Measurements from ENCODE around the gene CEACAM20. TPM values are rescaled to one million over a fixed set of nuclear protein-coding genes. Genes with fewer than 3 reads are reported as not detected.
A peak's percentile ranks its signal among the peaks of the same experiment; 100 is the strongest.

CEACAM20 gene
- total RNA-seq, 2 donors from 2014 or later = not detected

- Histone ChIP-seq H3K9ac (ENCODE audit: extremely low read depth, low read length, poor library complexity, severe bottlenecking) (no peak overlapping the region), H3K9me3 (ENCODE audit: control insufficient read depth, low read length) (peaks cover 14% of the 10 kb centered on the region), H3K4me3 (ENCODE audit: low read length) (no peak overlapping the region), H3K36me3 (ENCODE audit: control insufficient read depth, insufficient read depth, low read length) (no peaks in the 10 kb centered on the region), H3K27me3 (ENCODE audit: control insufficient read depth, insufficient read depth, low read length, poor library complexity, severe bottlenecking) (no peaks in the 10 kb centered on the region), H3K4me1 (ENCODE audit: control insufficient read depth, insufficient read depth, low read length) (no peaks in the 10 kb centered on the region), H3K27ac (ENCODE audit: low read depth, low read length) (no peak overlapping the region)
- Mint-ChIP-seq H3K4me1 (no peaks in the 10 kb centered on the region), H3K27ac (no peak overlapping the region), H3K36me3 (ENCODE audit: low read depth) (no peaks in the 10 kb centered on the region), H3K27me3 (ENCODE audit: insufficient read depth) (peaks cover 55% of the 10 kb centered on the region), H3K9me3 (peaks cover 9% of the 10 kb centered on the region), H3K4me3 (no peak overlapping the region)
- DNase-seq = no peak
- WGBS, 2 experiments (ENCODE audit: insufficient coverage in 1 of 2, insufficient read length in 1 of 2) = 52 to 77% methylated on average over 5 to 6 of the region's 6 CpGs
- no peak for TF ChIP-seq CTCF (conservative IDR thresholded peaks at IDR 0.05)
Observed at GRCh38 chr19:44530777-44531176, 1.3 kb upstream of the CEACAM20 start.

- H3K4me1 ChIP-seq (ENCODE audit: control insufficient read depth, insufficient read depth, low read length) = no peaks in the 10 kb centered on the region
- H3K9me3 ChIP-seq (ENCODE audit: control insufficient read depth, low read length) = no peaks in the 10 kb centered on the region
- Mint-ChIP-seq H3K9me3 (peaks cover 3% of the 10 kb centered on the region), H3K4me1 (no peaks in the 10 kb centered on the region), H3K36me3 (ENCODE audit: low read depth) (no peaks in the 10 kb centered on the region), H3K27me3 (ENCODE audit: insufficient read depth) (peaks cover 51% of the 10 kb centered on the region), H3K4me3 (no peak overlapping the region), H3K27ac (no peak overlapping the region)
- no peaks in the 10 kb centered on the region for H3K27me3 ChIP-seq (ENCODE audit: control insufficient read depth, insufficient read depth, low read length, poor library complexity, severe bottlenecking)
- H3K27ac ChIP-seq (ENCODE audit: low read depth, low read length) = no peak overlapping the region
- WGBS, 2 experiments (ENCODE audit: insufficient coverage in 1 of 2, insufficient read length in 1 of 2) = 83 to 94% methylated on average over 3 to 7 of the region's 7 CpGs
- no peak overlapping the region for H3K4me3 ChIP-seq (ENCODE audit: low read length)
- DNase-seq = no peak
- no peak overlapping the region for H3K9ac ChIP-seq (ENCODE audit: extremely low read depth, low read length, poor library complexity, severe bottlenecking)
- no peaks in the 10 kb centered on the region for H3K36me3 ChIP-seq (ENCODE audit: control insufficient read depth, insufficient read depth, low read length)
- TF ChIP-seq CTCF (conservative IDR thresholded peaks at IDR 0.05) = no peak
Observed at GRCh38 chr19:44527554-44527953, 1.9 kb downstream of the CEACAM20 start.

GRCh38 chr19:44525721-44526430 lies 3.6 kb downstream of the CEACAM20 start:
- Histone ChIP-seq H3K4me1 (ENCODE audit: control insufficient read depth, insufficient read depth, low read length) (no peaks in the 10 kb centered on the region), H3K9me3 (ENCODE audit: control insufficient read depth, low read length) (no peaks in the 10 kb centered on the region), H3K36me3 (ENCODE audit: control insufficient read depth, insufficient read depth, low read length) (no peaks in the 10 kb centered on the region), H3K4me3 (ENCODE audit: low read length) (no peak overlapping the region), H3K27ac (ENCODE audit: low read depth, low read length) (no peak overlapping the region), H3K9ac (ENCODE audit: extremely low read depth, low read length, poor library complexity, severe bottlenecking) (no peak overlapping the region), H3K27me3 (ENCODE audit: control insufficient read depth, insufficient read depth, low read length, poor library complexity, severe bottlenecking) (no peaks in the 10 kb centered on the region)
- WGBS, 2 experiments (ENCODE audit: insufficient coverage in 1 of 2, insufficient read length in 1 of 2) = 49 to 53% methylated on average over 4 of the region's 4 CpGs
- H3K27me3 Mint-ChIP-seq (ENCODE audit: insufficient read depth) = peaks cover 39% of the 10 kb centered on the region
- H3K4me1 Mint-ChIP-seq = no peaks in the 10 kb centered on the region
- TF ChIP-seq CTCF (conservative IDR thresholded peaks at IDR 0.05) = peak; percentile 11
- H3K36me3 Mint-ChIP-seq (ENCODE audit: low read depth) = no peaks in the 10 kb centered on the region
- no peak overlapping the region for H3K4me3 Mint-ChIP-seq
- no peak for DNase-seq
- H3K27ac Mint-ChIP-seq = no peak overlapping the region
- H3K9me3 Mint-ChIP-seq = peaks cover 4% of the 10 kb centered on the region

Measured in endodermal cell (in vitro differentiated cells).